ENCODE results near the gene EIF2AK2.

GRCh38 chr2:37091873-37092272 is 64.9 kb downstream of the EIF2AK2 start:
- TF ChIP-seq POLR2A (IDR thresholded peaks at IDR 0.05) (no peak), CTCF (IDR thresholded peaks at IDR 0.05) (no peak)
